Liver (tissue), 3 donors: ENCODE data around the gene LMNB1.

Source experiments
- RAD21 ChIP-seq, 2 donors: IDR thresholded peaks; 2 replicates each; pipeline ENCODE4 v1.6.1; 2016; ENCODE audit warnings: antibody characterized with exemption in 2 of 2, mild to moderate bottlenecking in 2 of 2
- TAF1 ChIP-seq: conservative IDR thresholded peaks from 2 replicates; pipeline ENCODE4 v1.6.1; 2016; ENCODE audit warnings: antibody characterized with exemption, mild to moderate bottlenecking
- TF ChIP-seq, protein P1 (sequence below): fragments of 150-350 bp; IDR thresholded peaks from 2 replicates; pipeline ENCODE4 v1.5.1; 2017; ENCODE audit warnings: improper control_type of control experiment, low read depth, low read length; ENCODE audit not compliant: missing input control
- TF ChIP-seq, protein P2 (sequence below): IDR thresholded peaks from 2 replicates; pipeline ENCODE4 v1.6.1; 2016; ENCODE audit warnings: antibody characterized with exemption, mild to moderate bottlenecking
- donor health status: healthy.
- donor health status: healthy.

DNA sequence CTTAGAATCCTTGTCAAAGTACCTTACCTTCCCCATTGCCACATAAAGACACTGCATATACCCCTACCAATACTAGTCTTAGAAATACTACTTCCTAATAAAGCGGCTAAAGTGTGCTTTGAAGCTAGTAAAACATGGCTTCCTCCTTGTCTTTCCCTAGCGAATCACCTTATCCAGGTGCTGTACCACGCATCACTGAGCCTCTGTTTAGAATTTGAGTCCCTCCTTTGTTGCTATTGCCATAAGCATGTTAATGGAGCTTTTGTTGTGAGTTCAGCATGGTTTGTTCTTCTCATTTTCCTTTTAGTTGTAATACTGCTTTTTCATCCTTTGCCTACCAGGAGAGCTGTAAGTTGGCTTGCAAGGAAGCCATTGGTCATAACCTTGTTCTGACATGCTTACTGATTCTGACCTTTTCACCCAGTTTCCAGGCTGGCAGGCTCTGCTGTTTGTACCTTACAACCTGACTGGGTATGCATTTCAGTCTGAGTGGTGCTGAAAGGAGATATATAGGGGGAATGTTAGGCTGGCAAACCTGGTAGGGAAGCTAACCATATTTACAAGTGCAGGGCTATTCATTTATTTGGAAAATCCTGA lies 49.8 kb downstream of the LMNB1 start:
- TF ChIP-seq, protein P1, sequence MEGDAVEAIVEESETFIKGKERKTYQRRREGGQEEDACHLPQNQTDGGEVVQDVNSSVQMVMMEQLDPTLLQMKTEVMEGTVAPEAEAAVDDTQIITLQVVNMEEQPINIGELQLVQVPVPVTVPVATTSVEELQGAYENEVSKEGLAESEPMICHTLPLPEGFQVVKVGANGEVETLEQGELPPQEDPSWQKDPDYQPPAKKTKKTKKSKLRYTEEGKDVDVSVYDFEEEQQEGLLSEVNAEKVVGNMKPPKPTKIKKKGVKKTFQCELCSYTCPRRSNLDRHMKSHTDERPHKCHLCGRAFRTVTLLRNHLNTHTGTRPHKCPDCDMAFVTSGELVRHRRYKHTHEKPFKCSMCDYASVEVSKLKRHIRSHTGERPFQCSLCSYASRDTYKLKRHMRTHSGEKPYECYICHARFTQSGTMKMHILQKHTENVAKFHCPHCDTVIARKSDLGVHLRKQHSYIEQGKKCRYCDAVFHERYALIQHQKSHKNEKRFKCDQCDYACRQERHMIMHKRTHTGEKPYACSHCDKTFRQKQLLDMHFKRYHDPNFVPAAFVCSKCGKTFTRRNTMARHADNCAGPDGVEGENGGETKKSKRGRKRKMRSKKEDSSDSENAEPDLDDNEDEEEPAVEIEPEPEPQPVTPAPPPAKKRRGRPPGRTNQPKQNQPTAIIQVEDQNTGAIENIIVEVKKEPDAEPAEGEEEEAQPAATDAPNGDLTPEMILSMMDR = no peak
- TF ChIP-seq, protein P2, sequence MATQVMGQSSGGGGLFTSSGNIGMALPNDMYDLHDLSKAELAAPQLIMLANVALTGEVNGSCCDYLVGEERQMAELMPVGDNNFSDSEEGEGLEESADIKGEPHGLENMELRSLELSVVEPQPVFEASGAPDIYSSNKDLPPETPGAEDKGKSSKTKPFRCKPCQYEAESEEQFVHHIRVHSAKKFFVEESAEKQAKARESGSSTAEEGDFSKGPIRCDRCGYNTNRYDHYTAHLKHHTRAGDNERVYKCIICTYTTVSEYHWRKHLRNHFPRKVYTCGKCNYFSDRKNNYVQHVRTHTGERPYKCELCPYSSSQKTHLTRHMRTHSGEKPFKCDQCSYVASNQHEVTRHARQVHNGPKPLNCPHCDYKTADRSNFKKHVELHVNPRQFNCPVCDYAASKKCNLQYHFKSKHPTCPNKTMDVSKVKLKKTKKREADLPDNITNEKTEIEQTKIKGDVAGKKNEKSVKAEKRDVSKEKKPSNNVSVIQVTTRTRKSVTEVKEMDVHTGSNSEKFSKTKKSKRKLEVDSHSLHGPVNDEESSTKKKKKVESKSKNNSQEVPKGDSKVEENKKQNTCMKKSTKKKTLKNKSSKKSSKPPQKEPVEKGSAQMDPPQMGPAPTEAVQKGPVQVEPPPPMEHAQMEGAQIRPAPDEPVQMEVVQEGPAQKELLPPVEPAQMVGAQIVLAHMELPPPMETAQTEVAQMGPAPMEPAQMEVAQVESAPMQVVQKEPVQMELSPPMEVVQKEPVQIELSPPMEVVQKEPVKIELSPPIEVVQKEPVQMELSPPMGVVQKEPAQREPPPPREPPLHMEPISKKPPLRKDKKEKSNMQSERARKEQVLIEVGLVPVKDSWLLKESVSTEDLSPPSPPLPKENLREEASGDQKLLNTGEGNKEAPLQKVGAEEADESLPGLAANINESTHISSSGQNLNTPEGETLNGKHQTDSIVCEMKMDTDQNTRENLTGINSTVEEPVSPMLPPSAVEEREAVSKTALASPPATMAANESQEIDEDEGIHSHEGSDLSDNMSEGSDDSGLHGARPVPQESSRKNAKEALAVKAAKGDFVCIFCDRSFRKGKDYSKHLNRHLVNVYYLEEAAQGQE = no peak
- no peak for TF ChIP-seq RAD21 (IDR thresholded peaks at IDR 0.05)
- TF ChIP-seq TAF1 = no peak
